ENCODE measurements around the gene LAMC1.
"Not testable (repeated sequence)": the region's sequence is repeated elsewhere in the genome, so short reads cannot be mapped to it uniquely, and the experiment has no call there.

Gene LAMC1

DNA sequence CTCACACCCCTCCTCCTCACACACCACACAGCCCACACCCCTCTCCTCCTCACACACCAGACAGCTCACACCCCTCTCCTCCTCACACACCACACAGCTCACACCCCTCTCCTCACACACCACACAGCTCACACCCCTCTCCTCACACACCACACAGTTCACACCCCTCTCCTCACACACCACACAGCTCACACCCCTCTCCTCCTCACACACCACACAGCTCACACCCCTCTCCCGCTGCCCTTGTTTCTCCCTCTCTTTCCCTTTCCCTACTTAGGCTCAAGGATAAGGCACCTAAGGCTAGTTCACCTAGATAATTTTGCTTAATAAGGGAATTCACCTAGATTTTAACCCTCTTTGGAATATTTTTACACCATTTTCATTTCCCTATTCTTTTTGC is 126.8 kb downstream of the LAMC1 start:
- DNase-seq (ENCODE audit: low read depth in 2 of 2): not testable (repeated sequence)

DNA sequence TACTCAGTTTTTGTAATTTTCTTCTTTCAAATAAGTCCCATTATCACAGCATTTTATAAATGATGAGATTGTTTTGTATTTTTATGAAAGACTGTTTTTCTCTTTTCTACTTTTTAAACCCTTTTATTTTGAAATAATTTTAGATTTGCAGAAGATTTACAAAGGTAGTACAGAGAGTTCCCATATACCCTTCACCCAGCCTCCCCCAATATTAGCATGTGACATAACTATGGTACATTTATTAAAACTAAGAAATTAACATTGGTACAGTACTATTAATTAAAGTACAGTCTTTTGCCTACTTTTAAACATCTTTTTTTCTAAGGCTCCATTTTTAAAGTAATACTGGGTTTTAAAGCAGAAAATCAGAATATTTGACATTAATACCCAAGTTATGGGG is 127.2 kb downstream of the LAMC1 start:
- no peak for DNase-seq (ENCODE audit: low read depth in 2 of 2)

DNA sequence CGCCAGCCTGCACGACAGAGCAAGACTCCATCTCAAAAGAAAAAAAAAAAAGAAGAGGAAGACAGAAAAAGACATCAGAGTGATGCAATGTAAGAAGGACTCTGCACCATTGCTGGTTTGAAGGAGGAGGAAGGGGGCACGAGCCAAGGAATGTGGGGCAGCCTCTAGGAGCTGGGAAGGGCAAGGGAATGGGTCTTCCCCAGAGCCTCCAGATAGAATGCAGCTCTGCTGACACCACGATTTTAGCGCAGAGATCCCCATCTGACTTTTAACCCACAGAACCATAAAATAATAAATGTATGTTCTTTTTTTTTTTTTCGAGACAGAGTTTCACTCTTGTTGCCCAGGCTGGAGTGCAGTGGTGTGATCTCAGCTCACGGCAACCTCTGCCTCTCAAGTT is 129.0 kb downstream of the LAMC1 start:
- no peak for DNase-seq (ENCODE audit: low read depth in 2 of 2)

DNA sequence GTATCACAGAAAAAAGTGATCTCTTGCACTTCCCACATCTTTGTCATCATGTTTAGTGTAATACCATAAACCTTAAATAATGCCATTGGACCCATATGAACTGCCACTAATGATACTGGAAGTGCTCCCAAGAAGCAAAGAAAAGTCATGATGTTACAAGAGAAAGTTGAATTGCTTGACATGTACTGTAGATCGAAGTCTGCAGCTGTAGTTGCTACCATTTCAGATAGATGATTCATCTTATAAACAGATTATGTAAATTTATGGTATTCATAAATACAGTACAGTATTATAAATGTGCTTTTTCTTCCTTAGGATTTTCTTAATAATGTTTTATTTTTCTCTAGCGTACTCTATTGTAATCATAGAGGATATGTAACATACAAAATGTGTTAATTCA is 132.7 kb downstream of the LAMC1 start:
- no peak for DNase-seq (ENCODE audit: low read depth in 2 of 2)

DNA sequence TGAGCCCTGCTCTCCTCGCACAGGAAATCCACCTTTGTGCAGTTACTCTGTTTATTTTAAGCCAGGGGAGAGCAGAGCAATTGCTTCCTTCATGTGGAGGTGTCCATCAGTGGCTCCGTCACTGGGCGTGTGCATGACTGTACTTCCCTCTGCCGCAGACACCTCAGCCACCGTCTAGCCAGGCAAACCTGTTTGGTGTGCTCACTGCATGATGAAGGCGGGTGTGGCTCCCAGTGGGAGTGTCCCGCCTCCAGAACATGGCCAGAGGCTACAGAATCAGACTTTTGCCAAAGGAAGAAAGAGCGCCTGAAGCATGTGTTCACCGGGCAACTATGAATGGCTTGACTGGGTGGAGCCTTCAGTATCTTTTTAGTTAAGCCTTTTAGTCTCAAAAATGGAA is 136.7 kb downstream of the LAMC1 start:
- DNase-seq (ENCODE audit: low read depth in 2 of 2): no peak

DNA sequence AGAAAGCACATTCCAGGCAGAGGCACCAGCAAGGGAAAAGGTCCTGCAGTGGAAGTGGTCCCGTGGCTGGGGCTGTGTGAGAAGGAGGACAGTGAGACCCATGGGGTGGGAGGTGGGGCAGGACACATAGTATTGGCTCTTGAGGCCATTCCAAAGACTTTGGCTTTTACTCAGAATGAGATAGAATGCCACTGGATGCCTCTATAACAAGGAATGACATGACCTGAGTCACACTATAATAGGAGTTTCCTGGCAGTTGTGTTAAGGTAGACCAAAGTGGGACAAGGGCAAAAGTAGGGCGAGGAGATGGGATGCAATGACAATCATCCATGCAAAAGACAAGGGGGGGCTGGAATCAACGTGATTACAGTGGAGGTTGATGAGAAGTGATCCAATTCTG is 138.2 kb downstream of the LAMC1 start:
- no peak for DNase-seq (ENCODE audit: low read depth in 2 of 2)

- DNase-seq (ENCODE audit: low read depth in 2 of 2): no peak
Observed at GRCh38 chr1:183163316-183163715, 140.1 kb downstream of the LAMC1 start.

DNA sequence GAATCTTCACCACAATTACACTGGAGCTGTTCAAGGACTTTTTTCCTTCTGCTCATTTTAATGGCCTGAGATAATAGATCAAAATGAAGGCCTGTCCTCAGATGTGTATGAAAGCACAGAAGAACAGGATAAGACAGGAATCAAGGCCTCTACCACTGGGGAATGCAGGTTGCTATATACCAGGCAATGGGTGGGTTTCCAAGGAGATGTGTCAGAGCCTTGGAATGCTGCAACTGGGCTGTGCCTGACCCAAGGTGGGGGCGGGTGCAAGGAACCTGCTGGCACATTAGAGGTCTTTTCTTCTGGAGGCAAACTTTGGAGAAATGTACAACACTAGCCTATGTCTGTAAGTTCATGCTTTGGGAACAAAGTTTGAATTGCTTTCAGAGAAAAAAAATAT is 141.1 kb downstream of the LAMC1 start:
- DNase-seq (ENCODE audit: low read depth in 2 of 2): no peak

- DNase-seq (ENCODE audit: low read depth in 2 of 2): no peak
Observed at GRCh38 chr1:183164963-183165362, 141.7 kb downstream of the LAMC1 start.

DNA sequence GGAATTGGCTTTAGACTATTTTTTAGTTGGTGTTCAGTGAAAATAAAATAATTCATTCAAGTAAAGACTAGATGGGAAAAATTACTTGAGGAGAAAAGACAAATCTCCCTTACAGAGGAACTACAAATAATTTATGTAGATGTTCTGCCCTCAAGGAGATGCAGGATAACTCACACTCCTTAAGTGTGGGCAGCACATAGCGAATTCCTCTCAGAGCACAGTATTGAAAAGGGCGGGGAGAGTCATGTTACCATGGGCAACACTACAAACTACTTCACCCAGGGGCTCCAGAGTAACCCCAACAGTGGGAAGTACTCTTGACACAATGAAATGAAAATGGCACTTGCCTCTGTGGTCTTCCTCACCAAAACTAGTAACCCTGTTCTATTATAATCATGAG is 142.2 kb downstream of the LAMC1 start:
- no peak for DNase-seq (ENCODE audit: low read depth in 2 of 2)

DNA sequence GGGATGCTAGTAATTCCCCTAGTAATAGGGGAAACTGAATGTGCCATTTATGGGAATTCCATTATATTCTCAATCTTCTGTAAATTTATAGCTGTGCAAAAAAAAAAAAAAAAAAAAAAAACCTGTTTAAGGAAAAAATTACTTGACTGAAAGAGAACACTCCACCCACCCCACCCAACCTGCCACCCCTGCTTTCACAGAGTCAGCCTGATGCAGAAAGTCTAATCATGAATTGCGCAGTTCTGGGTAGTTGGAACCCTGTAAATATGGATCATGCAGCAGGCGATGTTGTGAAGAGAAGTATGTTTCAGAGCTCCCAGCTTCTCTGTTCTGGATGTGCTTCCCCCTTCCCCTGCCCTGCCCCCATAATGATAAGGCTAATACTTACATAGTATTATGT is 143.2 kb downstream of the LAMC1 start:
- DNase-seq (ENCODE audit: low read depth in 2 of 2): no peak

DNA sequence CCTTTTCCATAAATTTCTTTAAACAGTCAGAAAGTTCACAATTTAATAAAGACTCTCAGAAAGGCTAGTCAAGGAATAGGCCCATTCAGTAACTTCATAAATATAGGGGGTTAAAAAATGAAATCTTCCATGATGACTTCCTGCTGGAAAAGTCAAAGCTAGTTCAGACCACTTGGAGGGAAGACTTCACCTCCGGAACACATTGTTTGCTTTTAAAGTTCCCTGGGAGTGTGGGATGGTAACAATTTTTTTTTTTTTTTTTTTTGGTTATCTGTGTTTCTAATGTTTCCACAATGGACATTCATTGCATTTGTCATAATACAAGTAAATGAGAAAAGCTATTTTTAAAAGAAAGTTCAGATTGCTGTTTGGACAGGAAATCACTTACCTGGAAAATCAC is 144.5 kb downstream of the LAMC1 start:
- DNase-seq (ENCODE audit: low read depth in 2 of 2): no peak

GRCh38 chr1:183168308-183168707 is 145.1 kb downstream of the LAMC1 start:
- DNase-seq (ENCODE audit: low read depth in 2 of 2): no peak

DNA sequence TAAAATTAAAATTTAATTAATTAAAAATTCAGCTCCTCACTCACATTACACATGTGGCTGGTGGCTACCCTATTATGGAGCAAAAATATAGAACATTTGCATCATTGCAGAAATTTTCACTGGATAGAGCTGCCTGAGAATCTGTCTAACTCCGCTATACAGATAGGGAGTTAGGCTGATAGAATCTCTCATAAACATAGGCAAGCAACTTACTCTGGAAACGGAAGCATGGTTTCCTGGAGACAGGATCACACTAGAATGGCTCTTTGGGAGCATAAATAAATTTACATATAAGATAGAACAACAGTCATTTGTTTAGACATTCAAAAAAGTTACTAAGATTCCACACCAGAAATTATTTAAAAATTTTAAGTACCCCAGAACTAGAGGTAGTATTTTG is 150.6 kb downstream of the LAMC1 start:
- no peak for DNase-seq (ENCODE audit: low read depth in 2 of 2)

GRCh38 chr1:183175631-183176030 is 152.4 kb downstream of the LAMC1 start:
- no peak for DNase-seq (ENCODE audit: low read depth in 2 of 2)

GRCh38 chr1:183178545-183178944 is 155.3 kb downstream of the LAMC1 start:
- DNase-seq (ENCODE audit: low read depth in 2 of 2): no peak

- no peak for DNase-seq (ENCODE audit: low read depth in 2 of 2)
Observed at GRCh38 chr1:183179033-183179432, 155.8 kb downstream of the LAMC1 start.

- no peak for DNase-seq (ENCODE audit: low read depth in 2 of 2)
Observed at GRCh38 chr1:183180218-183180617, 157.0 kb downstream of the LAMC1 start.

- no peak for DNase-seq (ENCODE audit: low read depth in 2 of 2)
Observed at GRCh38 chr1:183180634-183181056, 157.4 kb downstream of the LAMC1 start.

DNA sequence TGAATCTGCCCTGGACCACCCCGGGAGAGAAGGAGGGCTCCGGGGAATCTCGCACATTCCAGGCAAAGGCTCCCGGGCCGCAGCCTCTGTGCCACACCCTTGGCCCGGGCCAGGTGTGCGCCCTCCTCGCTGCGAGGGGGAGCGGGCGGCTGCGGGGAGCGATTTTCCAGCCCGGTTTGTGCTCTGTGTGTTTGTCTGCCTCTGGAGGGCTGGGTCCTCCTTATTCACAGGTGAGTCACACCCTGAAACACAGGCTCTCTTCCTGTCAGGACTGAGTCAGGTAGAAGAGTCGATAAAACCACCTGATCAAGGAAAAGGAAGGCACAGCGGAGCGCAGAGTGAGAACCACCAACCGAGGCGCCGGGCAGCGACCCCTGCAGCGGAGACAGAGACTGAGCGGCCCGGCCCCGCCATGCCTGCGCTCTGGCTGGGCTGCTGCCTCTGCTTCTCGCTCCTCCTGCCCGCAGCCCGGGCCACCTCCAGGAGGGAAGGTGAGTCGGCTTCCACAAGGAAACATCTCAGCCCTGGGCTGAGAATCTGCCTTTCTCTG is 162.8 kb downstream of the LAMC1 start, which contains the start of gene LAMC2:
TSS of gene LAMC2 (plus strand) at position 324 of the 550 bp plus-strand sequence. CDS start at position 413, 89 bp downstream.
- no peak for DNase-seq (ENCODE audit: low read depth in 2 of 2)

GRCh38 chr1:183186841-183187240 is 163.6 kb downstream of the LAMC1 start:
- DNase-seq (ENCODE audit: low read depth in 2 of 2): no peak

DNA sequence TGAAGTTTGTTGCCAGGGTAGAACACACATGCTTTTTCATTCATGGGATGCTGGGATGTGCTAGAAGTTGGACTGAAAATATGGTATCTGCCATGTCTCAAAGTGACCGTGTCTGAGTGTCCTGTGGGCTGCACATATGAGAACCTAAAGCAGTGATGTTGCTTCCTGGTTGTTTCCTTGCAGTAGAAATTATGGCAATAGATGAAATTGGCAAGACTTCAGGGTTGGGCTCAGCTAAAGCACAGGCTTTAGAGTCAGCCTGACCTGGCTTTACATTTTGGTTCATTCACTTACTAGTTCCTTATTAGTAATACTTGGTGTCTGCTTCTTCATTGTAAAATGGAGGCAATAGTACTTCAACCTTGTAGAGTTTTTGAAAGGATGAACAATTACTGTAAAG is 165.0 kb downstream of the LAMC1 start:
- no peak for DNase-seq (ENCODE audit: low read depth in 2 of 2)

DNA sequence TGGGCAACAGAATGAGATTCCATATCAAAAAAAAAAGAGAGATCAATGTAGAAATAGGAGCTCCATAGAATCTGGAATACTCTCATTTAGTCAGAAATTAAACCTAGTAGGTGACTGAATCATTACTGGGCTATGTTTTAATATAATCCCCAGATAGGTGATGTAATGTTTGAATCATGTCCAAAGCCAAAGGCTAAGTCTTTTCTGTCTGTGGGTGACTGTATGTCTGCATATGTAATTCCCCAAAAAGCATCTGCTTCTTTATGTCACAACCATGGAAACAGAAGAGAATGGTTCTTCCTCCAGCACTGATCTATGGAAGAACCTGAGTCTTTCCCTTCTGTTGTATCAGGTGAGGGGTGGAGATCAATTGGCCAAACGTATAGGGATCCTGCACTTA is 168.6 kb downstream of the LAMC1 start:
- no peak for DNase-seq (ENCODE audit: low read depth in 2 of 2)

- DNase-seq (ENCODE audit: low read depth in 2 of 2): no peak
Observed at GRCh38 chr1:183193963-183194525, 170.8 kb downstream of the LAMC1 start.

Data from stimulated activated CD8-positive, alpha-beta memory T cell treated with anti-CD3 and anti-CD28 coated beads, Interleukin-7, amount 100 ng/mL, for 1 hour (primary cell).